ENCODE measurements around the gene EED. TPM values are rescaled to one million over a fixed set of nuclear protein-coding genes. Genes with fewer than 3 reads are reported as not detected.

Gene EED
- total RNA-seq, 1 experiment from 2014 or later, result 27.3 TPM

DNA sequence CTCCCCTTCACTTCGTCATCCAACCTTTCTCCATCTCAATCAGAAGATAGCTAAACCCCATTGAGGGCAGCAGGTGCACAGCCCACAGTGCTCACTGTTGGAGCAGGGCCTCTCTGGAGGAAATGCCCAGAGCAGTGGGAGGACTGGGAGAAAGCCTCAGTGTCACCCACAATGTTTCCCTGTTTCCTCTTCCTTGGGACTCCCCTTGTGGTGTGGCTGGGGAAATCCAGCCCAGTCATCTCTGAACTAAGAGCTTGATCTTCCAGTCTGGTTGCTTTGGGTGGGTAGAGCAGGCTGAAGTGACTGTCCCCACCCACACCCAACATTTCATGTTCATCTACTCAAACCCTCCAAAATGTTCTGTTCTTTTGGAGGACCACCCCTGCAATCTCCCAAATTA, 29.8 kb upstream of the EED start (continued):
- TF ChIP-seq, protein P1, sequence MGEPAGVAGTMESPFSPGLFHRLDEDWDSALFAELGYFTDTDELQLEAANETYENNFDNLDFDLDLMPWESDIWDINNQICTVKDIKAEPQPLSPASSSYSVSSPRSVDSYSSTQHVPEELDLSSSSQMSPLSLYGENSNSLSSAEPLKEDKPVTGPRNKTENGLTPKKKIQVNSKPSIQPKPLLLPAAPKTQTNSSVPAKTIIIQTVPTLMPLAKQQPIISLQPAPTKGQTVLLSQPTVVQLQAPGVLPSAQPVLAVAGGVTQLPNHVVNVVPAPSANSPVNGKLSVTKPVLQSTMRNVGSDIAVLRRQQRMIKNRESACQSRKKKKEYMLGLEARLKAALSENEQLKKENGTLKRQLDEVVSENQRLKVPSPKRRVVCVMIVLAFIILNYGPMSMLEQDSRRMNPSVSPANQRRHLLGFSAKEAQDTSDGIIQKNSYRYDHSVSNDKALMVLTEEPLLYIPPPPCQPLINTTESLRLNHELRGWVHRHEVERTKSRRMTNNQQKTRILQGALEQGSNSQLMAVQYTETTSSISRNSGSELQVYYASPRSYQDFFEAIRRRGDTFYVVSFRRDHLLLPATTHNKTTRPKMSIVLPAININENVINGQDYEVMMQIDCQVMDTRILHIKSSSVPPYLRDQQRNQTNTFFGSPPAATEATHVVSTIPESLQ (CRISPR knock-in tag; IDR thresholded peaks at IDR 0.05), result no peak
- TF ChIP-seq, protein P2, sequence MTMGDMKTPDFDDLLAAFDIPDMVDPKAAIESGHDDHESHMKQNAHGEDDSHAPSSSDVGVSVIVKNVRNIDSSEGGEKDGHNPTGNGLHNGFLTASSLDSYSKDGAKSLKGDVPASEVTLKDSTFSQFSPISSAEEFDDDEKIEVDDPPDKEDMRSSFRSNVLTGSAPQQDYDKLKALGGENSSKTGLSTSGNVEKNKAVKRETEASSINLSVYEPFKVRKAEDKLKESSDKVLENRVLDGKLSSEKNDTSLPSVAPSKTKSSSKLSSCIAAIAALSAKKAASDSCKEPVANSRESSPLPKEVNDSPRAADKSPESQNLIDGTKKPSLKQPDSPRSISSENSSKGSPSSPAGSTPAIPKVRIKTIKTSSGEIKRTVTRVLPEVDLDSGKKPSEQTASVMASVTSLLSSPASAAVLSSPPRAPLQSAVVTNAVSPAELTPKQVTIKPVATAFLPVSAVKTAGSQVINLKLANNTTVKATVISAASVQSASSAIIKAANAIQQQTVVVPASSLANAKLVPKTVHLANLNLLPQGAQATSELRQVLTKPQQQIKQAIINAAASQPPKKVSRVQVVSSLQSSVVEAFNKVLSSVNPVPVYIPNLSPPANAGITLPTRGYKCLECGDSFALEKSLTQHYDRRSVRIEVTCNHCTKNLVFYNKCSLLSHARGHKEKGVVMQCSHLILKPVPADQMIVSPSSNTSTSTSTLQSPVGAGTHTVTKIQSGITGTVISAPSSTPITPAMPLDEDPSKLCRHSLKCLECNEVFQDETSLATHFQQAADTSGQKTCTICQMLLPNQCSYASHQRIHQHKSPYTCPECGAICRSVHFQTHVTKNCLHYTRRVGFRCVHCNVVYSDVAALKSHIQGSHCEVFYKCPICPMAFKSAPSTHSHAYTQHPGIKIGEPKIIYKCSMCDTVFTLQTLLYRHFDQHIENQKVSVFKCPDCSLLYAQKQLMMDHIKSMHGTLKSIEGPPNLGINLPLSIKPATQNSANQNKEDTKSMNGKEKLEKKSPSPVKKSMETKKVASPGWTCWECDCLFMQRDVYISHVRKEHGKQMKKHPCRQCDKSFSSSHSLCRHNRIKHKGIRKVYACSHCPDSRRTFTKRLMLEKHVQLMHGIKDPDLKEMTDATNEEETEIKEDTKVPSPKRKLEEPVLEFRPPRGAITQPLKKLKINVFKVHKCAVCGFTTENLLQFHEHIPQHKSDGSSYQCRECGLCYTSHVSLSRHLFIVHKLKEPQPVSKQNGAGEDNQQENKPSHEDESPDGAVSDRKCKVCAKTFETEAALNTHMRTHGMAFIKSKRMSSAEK (CRISPR knock-in tag; IDR thresholded peaks at IDR 0.05; ENCODE audit: borderline replicate concordance), result no peak
- TF ChIP-seq TEAD1 (CRISPR knock-in tag; IDR thresholded peaks at IDR 0.05) (no peak), SMAD3 (CRISPR knock-in tag; IDR thresholded peaks at IDR 0.05; ENCODE audit: borderline replicate concordance) (no peak)
- TF ChIP-seq, protein P3, sequence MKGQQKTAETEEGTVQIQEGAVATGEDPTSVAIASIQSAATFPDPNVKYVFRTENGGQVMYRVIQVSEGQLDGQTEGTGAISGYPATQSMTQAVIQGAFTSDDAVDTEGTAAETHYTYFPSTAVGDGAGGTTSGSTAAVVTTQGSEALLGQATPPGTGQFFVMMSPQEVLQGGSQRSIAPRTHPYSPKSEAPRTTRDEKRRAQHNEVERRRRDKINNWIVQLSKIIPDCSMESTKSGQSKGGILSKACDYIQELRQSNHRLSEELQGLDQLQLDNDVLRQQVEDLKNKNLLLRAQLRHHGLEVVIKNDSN (CRISPR knock-in tag; IDR thresholded peaks at IDR 0.05), result no peak
- TF ChIP-seq, protein P4, sequence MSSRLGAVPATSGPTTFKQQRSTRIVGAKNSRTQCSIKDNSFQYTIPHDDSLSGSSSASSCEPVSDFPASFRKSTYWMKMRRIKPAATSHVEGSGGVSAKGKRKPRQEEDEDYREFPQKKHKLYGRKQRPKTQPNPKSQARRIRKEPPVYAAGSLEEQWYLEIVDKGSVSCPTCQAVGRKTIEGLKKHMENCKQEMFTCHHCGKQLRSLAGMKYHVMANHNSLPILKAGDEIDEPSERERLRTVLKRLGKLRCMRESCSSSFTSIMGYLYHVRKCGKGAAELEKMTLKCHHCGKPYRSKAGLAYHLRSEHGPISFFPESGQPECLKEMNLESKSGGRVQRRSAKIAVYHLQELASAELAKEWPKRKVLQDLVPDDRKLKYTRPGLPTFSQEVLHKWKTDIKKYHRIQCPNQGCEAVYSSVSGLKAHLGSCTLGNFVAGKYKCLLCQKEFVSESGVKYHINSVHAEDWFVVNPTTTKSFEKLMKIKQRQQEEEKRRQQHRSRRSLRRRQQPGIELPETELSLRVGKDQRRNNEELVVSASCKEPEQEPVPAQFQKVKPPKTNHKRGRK (CRISPR knock-in tag; IDR thresholded peaks at IDR 0.05; ENCODE audit: borderline replicate concordance), result no peak

DNA sequence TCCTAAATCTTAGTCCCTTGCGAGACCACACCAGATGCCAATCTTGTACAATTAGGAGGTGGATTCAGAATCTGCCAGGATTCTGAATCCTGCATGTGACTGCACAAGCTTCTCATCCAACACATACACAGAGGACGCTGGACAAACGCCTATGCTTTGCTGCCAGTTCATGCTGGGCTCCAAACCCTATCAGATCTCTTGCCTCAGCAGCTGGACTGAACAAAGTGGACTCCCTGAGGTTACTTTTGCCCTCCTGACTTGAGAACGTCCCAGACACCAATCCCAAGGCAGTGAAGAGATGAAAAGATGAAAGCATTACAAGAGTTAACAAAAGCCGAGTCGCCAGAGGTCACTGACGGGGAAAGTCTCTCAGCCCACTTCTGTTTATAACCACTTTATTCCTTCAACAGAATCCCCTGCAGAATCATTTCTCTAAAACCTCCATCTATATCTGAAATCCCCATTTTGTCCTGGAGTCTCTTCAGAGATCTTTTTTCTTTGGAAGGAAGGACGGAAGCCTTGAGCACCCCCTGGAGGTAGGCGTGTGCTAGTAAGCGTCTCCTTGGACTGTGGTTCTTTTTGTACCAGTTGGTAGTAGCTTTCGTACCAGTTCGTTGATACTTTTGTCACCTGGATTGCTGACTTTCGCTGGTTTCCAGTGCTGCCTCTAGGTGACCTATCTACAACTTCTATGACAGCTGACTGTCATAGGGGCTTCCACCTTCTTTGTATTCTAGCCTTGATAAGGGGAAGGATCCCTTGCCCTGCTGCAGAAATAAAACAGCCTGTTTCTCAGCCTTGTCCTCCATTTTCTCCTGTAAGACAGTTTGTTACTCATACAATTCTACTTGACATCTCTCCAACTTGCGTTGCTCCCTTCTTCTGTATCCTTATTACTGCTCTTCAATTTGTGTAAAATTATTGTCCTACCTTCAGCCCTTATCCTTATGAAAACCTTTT, 26.1 kb upstream of the EED start:
- ATAC-seq, result peak; percentile 96
- H3K9me3 Mint-ChIP-seq, result no peaks in the 10 kb centered on the region
- DNase-seq (ENCODE audit: low spot score), result peak; percentile 71
- H3K4me3 Mint-ChIP-seq, result no peak overlapping the region
- peaks cover 9% of the 10 kb centered on the region for H3K4me1 Mint-ChIP-seq
- H3K27ac Mint-ChIP-seq, result no peak overlapping the region
- H3K27me3 Mint-ChIP-seq (ENCODE audit: low read depth), result peaks cover 2% of the 10 kb centered on the region; the same call in 1 of the 2 replicates
- no peaks in the 10 kb centered on the region for H3K36me3 Mint-ChIP-seq
- no peak for TF ChIP-seq CREB1 (CRISPR knock-in tag; IDR thresholded peaks at IDR 0.05)
- TF ChIP-seq, protein P3 (CRISPR knock-in tag; IDR thresholded peaks at IDR 0.05), result no peak
- TF ChIP-seq TEAD1 (CRISPR knock-in tag; IDR thresholded peaks at IDR 0.05), result no peak
- TF ChIP-seq, protein P5, sequence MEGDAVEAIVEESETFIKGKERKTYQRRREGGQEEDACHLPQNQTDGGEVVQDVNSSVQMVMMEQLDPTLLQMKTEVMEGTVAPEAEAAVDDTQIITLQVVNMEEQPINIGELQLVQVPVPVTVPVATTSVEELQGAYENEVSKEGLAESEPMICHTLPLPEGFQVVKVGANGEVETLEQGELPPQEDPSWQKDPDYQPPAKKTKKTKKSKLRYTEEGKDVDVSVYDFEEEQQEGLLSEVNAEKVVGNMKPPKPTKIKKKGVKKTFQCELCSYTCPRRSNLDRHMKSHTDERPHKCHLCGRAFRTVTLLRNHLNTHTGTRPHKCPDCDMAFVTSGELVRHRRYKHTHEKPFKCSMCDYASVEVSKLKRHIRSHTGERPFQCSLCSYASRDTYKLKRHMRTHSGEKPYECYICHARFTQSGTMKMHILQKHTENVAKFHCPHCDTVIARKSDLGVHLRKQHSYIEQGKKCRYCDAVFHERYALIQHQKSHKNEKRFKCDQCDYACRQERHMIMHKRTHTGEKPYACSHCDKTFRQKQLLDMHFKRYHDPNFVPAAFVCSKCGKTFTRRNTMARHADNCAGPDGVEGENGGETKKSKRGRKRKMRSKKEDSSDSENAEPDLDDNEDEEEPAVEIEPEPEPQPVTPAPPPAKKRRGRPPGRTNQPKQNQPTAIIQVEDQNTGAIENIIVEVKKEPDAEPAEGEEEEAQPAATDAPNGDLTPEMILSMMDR (IDR thresholded peaks at IDR 0.05), result peak; percentile 51
- ChIA-PET CTCF (interaction anchor here (0.6 to 2.9 kb wide), 22 partner anchors 10 to 363 kb away, joined by 3 to 17 read pairs (median 4); partner anchors contain the start of genes CCDC83 and PICALM), POLR2A (no interaction called here)
